IMR-90 (cell line): ENCODE data around the gene KCTD10.

ENCODE experiments used
- MAFK ChIP-seq: IDR thresholded peaks from 2 replicates; pipeline ENCODE4 v1.6.1; 2012; ENCODE audit warnings: low read depth, low read length, improper control_type of control experiment
- MAZ ChIP-seq: IDR thresholded peaks from 2 replicates; pipeline ENCODE4 v1.6.1; 2012; ENCODE audit warnings: low read depth, mild to moderate bottlenecking, low read length, improper control_type of control experiment, moderate library complexity, borderline replicate concordance
- POLR2A ChIP-seq: IDR thresholded peaks from 2 replicates; pipeline ENCODE4 v1.6.1; 2012; ENCODE audit warnings: mild to moderate bottlenecking, low read depth, low read length
- RFX5 ChIP-seq: IDR thresholded peaks from 2 replicates; pipeline ENCODE4 v1.8.0; 2012; ENCODE audit warnings: low read depth, mild to moderate bottlenecking, low read length, moderate library complexity
- SMC3 ChIP-seq: fragments of 150-350 bp; IDR thresholded peaks from 2 replicates; pipeline ENCODE4 v1.6.1; 2016; ENCODE audit warnings: low read depth, mild to moderate bottlenecking, antibody characterized with exemption, low read length, moderate library complexity
- TF ChIP-seq, protein P1 (sequence below): conservative IDR thresholded peaks from 2 replicates; pipeline ENCODE4 v1.5.1; 2012; ENCODE audit warnings: mild to moderate bottlenecking, low read depth, low read length, improper control_type of control experiment
- TF ChIP-seq, protein P2 (sequence below): fragments of 150-350 bp; IDR thresholded peaks from 2 replicates; pipeline ENCODE4 v1.6.1; 2016; ENCODE audit warnings: low read depth, mild to moderate bottlenecking, low read length, moderate library complexity, borderline replicate concordance
- TF ChIP-seq, protein P3 (sequence below): fragments of 150-350 bp; IDR thresholded peaks from 2 replicates; pipeline ENCODE4 v1.6.1; 2017; ENCODE audit warnings: mild to moderate bottlenecking, antibody characterized with exemption, low read length, low read depth

DNA sequence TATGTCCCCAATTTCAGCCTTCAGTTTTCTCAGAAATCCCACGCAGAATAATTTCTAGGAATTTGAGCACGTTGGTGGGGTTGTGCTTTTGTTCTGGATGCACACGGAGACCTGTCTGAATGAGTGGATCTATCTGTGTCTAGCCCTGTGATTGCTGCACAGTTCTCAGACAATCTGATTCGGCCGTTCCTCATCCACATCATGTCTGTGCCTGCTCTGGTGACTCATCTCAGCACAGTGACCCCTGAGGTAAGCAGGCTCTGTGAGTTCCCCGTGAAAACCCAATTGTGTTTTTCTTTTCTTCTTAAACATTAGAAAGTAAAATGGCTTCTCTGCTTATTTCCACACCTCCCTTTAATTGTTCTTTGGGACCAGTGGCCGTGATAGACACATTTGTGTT lies 20.6 kb upstream of the KCTD10 start:
- TF ChIP-seq, protein P1, sequence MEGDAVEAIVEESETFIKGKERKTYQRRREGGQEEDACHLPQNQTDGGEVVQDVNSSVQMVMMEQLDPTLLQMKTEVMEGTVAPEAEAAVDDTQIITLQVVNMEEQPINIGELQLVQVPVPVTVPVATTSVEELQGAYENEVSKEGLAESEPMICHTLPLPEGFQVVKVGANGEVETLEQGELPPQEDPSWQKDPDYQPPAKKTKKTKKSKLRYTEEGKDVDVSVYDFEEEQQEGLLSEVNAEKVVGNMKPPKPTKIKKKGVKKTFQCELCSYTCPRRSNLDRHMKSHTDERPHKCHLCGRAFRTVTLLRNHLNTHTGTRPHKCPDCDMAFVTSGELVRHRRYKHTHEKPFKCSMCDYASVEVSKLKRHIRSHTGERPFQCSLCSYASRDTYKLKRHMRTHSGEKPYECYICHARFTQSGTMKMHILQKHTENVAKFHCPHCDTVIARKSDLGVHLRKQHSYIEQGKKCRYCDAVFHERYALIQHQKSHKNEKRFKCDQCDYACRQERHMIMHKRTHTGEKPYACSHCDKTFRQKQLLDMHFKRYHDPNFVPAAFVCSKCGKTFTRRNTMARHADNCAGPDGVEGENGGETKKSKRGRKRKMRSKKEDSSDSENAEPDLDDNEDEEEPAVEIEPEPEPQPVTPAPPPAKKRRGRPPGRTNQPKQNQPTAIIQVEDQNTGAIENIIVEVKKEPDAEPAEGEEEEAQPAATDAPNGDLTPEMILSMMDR, result no peak
- no peak for TF ChIP-seq POLR2A
- TF ChIP-seq MAZ, result no peak
- TF ChIP-seq RFX5, result no peak
- TF ChIP-seq MAFK, result no peak
- TF ChIP-seq, protein P2, sequence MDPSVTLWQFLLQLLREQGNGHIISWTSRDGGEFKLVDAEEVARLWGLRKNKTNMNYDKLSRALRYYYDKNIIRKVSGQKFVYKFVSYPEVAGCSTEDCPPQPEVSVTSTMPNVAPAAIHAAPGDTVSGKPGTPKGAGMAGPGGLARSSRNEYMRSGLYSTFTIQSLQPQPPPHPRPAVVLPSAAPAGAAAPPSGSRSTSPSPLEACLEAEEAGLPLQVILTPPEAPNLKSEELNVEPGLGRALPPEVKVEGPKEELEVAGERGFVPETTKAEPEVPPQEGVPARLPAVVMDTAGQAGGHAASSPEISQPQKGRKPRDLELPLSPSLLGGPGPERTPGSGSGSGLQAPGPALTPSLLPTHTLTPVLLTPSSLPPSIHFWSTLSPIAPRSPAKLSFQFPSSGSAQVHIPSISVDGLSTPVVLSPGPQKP, result no peak
- TF ChIP-seq, protein P3, sequence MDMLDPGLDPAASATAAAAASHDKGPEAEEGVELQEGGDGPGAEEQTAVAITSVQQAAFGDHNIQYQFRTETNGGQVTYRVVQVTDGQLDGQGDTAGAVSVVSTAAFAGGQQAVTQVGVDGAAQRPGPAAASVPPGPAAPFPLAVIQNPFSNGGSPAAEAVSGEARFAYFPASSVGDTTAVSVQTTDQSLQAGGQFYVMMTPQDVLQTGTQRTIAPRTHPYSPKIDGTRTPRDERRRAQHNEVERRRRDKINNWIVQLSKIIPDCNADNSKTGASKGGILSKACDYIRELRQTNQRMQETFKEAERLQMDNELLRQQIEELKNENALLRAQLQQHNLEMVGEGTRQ, result no peak
- no peak for TF ChIP-seq SMC3
